ENCODE measurements around the gene XPR1.

XPR1 gene

GRCh38 chr1:180893614-180894013, 261.8 kb downstream of the XPR1 start:
- DNase-seq, result no peak

- DNase-seq, result no peak
These were observed 264.3 kb downstream of the XPR1 start for GRCh38 chr1:180896161-180896560.

GRCh38 chr1:180898441-180899219, 266.8 kb downstream of the XPR1 start:
- peak; percentile 26 for DNase-seq

GRCh38 chr1:180899262-180899661, 267.4 kb downstream of the XPR1 start:
- peak; percentile 19 for DNase-seq

- DNase-seq, result no peak
These were observed 269.5 kb downstream of the XPR1 start for GRCh38 chr1:180901076-180901990.

GRCh38 chr1:180902541-180902940, 270.7 kb downstream of the XPR1 start:
- DNase-seq, result no peak

- DNase-seq, result no peak
These were observed 274.1 kb downstream of the XPR1 start for GRCh38 chr1:180905927-180906326.

GRCh38 chr1:180906511-180906910, 274.7 kb downstream of the XPR1 start:
- DNase-seq, result no peak

- DNase-seq, result no peak
These were observed 275.7 kb downstream of the XPR1 start for GRCh38 chr1:180907313-180908055.

GRCh38 chr1:180908074-180908765, 276.4 kb downstream of the XPR1 start:
- no peak for DNase-seq

GRCh38 chr1:180909005-180909414, 277.2 kb downstream of the XPR1 start:
- DNase-seq, result no peak

GRCh38 chr1:180909462-180909976, 277.7 kb downstream of the XPR1 start:
- no peak for DNase-seq

- peak; percentile 35 for DNase-seq
These were observed 279.9 kb downstream of the XPR1 start for GRCh38 chr1:180911640-180912191.

- peak; percentile 56 for DNase-seq
These were observed 280.5 kb downstream of the XPR1 start for GRCh38 chr1:180912211-180912800.

- DNase-seq, result peak; percentile 69
These were observed 281.2 kb downstream of the XPR1 start, which contains the start of gene KIAA1614 for GRCh38 chr1:180912801-180913565. TSS of gene KIAA1614 (plus strand) at chr1:180912897. CDS start at chr1:180913244, 347 bp downstream.

GRCh38 chr1:180915426-180915965, 283.7 kb downstream of the XPR1 start:
- DNase-seq, result no peak

GRCh38 chr1:180916012-180916770, 284.4 kb downstream of the XPR1 start:
- no peak for DNase-seq

- DNase-seq, result no peak
These were observed 284.9 kb downstream of the XPR1 start for GRCh38 chr1:180916771-180917170.
